ENCODE measurements around the gene D2HGDH.
A peak's percentile ranks its signal among the peaks of the same experiment; 100 is the strongest.
"Not testable (repeated sequence)": the region's sequence is repeated elsewhere in the genome, so short reads cannot be mapped to it uniquely, and the experiment has no call there.

The D2HGDH gene

DNA sequence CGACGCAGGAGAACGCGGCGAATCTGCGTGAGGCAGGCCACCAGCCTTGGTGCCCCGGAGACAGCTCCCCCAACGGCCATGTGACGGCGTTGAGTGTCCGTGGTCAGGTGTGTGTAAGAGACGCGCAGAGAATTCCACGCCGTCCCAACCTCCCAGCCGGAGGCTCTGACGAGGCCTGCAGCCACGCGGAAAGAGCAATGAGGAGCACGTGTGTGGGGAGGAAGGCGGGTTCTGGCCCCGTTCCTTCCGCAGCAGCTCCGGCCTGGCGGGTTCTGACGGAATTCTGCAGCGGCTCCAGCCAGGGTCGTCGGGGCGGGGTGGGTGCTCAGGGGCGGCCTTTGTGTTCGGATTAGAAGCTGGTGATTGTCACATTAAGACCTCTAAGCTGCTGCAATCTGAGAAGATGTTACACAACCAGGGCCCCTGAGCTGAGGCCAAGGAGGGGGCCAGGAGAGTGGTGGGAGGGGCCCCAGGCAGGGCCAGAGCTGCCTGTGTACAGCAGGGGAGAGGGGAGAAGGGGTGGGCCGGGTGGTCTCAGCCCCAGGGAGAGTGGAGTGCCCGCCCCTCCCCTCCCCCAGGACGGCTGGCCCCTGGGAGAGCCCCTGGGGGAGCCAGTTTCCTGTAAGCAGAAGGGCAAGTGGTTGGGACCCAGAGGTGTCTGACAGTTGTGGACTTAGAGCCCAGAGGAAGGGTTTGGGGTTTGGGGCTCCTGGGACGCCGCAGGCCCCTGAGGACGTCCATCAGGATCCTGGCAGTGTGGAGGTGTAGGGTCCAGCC, 37.0 kb downstream of the D2HGDH start:
- no peak for DNase-seq

DNA sequence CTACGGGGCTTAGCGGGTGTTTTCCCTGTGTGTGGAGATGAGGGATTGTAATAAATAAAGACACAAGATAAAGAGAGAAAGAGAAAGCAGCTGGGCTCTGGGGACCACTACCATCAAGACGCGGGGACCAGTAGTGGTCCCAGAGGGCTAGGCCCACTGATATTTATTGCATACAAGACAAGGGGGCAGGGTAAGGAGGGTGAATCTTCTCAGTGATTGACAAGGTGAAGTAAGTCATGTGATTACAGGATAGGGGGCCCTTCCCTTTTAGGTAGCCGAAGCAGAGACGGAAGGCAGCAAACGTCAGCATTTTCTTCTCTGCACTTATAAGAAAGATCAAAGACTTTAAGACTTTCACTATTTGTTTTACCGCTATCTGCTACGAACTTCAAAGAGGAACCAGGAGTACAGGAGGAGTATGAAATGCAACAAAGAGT, 37.7 kb downstream of the D2HGDH start:
- DNase-seq, result peak; percentile 14

DNA sequence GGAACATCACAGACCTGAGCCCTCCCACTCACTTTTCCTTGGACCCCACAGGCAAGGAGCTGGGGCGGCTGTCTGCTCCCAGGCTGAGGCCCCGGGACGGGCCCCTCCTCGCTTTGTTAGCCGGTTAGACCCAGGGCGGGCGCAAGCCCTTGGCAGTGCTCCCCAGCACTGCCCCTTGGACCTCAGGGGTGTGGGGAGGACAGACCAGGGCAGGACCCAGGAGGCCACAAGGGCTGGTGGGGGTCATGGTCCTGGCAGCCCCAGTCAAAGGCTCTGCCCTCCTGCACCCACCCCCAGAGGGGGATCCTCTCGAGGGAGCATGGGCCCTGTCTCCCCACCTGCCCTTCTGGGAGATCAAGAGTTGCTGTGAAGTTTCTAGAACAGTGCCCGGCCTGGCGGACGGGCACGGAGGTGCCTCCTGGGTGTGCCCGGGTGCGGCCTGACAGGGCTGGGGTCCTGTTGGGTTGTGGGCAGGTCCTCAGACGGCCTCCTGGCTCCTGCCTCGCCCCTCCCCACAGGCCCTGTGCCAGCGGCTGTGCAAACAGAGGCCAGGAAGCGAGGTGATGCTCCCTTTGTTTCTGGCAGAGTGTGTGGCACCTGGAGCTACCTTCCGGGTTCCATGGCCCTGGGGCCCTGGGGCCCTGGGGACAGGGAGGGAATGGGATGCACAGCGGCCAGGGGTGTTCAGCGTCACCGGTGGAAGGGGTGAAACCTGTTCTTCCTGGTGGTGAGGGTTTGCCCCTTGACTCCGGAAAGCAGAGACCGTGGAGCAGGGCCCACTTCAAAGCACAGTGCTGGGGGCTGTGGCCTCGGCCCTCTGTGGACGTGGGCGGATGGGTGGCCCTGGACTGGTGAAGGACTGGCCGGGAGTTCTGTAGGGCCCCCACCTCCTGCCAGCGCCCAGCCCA, 39.3 kb downstream of the D2HGDH start:
- no peak for DNase-seq

DNA sequence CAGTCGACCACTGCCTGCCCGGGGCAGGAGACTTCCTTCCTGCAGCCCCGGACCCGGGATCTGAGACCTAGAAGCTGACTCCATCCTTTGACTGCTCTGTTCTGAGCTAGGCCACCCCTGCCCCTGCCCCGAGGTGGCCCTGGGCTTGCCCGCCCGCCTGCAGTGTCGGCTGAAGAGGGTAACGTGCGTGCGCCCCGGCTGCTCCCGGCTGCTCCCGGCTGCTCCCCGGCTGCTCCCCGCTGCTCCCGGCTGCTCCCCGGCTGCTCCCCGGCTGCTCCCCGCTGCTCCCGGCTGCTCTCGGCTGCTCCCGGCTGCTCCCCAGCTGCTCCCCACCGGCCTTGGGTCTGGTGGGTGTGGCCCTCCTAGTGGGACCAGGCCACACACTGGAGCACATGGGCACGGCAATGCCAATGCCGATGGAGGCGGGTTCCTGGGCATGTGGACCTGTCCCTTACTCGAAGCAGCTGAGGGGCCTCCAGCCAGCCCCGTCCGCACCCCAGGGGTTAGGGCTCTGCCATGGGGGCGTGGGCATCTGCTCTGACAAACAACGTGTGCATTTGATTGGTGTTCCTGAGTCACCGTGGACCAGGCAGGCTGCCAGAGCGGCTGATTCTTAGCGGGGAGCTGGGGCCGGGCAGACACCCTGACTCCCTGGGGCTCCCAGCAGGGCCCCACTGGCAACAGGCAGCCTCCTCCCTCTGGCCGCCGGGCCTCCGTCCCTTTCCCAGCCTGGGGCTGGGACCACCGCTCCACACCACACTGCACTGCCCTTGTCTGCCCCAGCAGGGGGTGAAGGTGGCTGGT, 40.2 kb downstream of the D2HGDH start:
- DNase-seq, result no peak

DNA sequence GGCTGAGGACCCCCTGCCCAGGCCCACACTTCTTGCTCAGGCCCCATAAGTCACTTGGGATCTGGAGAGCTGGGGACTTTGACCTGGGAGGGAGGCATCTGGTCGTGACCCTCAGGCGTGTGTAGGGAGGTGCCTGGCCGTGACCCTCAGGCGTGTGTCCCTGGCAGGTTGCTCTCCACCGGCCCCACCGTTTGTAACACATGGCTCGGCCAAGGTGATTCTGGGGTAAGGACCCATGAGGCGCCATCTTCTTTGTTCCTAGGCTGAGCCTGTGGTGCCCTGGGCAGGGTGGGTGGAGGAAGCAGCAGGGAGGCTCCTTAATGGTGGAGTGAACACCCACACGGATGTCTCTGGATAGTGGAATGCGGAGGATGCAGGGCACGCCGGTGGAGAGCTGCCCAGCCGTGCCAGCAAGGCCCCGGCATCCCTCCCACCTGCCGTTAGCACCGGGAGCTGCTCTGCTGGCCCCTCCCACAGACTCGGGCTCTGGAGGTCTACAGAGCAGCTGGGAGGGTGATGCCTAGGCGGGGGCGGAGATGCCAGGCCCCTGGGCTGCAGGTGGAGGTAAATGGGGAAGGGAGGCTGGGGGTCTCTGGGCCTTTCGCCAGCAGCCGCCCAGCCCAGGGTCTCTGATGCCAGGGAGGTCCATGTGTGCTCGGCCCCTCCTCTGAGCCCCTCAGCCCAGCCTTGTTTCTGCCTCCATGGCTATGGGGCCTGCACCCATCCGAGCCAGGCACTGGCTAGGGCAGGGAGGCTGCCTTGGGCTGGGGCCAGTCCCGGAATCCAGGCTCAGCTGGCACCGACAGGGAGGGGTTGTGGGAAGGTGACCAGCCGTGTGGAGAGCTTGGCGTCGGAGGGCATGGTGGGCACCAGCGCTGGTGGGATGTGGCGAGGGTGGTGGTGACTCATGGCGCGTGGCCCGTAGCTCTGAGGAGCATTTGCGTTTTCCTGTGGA, 41.1 kb downstream of the D2HGDH start:
- DNase-seq, result no peak

DNA sequence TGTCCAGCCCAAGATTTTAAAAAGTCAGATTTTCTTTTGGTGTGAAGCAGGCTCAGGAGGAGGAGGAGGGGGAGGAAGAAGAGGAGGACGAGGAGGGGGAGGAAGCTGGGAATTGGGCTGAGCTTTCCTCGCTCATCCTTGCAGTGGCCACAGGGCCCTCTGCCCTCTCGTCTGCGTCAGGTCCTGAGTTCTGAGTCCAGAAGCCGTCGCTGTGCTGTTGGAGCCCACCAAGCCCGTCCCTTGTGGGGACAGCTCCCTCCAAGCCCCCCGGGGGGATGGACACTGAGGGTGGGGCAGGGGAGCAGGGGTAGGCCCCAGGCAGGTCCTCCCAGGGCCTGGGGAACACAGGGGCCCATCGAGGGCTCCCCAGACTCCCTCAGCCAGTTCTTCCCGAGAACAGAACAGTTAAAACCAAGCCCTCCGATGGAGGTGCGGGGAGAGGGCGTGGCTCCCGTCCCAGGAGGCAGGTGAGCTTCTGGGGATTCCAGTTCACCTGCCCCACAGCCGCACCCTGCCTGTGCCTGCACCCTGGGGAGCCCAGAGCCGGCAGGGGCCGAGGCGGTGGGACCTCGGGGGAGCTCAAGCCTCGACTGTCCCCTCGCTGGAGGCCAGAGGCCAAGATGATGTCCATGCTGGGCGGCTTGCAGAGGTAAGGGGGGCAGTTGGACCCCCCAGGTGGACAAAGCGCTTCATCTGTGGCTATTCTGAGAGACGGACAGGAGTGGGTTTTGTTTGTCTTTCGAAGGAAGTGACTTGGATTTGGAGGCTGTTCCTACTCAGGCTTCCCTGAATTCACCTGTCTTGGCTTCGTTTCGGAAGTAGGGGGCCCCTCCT, 42.1 kb downstream of the D2HGDH start, which contains the start of gene GAL3ST2:
GAL3ST2 (plus strand) TSS at position 487 of the 834 bp plus-strand sequence; CDS start at position 621, 134 bp downstream.
- DNase-seq, result no peak

DNA sequence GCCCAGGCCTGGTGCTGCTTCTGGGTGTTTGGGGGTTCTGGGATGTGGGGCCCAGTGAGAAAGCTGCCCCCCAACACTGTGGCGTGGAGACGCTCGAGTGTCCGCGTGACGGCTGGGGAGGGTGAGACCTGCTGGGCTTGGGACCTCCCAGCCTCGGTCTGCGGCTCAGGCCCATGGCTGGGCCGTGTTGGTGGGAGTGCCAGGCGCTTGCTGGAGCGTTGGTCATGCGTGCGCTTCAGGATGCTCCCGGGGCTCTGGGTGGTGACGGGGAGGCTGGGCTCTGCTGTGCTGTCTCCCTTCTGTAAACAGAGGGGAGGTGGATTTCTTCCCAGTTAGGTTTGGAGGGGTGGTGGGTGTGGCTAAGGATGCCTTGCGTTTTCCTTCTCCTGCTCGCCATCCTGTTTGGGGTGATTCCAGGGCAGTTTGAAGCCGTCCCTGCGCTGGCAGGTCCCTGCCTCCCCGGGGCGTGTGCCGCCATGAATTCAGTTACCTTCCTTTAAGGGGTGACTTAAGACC, 42.8 kb downstream of the D2HGDH start:
- no peak for DNase-seq

DNA sequence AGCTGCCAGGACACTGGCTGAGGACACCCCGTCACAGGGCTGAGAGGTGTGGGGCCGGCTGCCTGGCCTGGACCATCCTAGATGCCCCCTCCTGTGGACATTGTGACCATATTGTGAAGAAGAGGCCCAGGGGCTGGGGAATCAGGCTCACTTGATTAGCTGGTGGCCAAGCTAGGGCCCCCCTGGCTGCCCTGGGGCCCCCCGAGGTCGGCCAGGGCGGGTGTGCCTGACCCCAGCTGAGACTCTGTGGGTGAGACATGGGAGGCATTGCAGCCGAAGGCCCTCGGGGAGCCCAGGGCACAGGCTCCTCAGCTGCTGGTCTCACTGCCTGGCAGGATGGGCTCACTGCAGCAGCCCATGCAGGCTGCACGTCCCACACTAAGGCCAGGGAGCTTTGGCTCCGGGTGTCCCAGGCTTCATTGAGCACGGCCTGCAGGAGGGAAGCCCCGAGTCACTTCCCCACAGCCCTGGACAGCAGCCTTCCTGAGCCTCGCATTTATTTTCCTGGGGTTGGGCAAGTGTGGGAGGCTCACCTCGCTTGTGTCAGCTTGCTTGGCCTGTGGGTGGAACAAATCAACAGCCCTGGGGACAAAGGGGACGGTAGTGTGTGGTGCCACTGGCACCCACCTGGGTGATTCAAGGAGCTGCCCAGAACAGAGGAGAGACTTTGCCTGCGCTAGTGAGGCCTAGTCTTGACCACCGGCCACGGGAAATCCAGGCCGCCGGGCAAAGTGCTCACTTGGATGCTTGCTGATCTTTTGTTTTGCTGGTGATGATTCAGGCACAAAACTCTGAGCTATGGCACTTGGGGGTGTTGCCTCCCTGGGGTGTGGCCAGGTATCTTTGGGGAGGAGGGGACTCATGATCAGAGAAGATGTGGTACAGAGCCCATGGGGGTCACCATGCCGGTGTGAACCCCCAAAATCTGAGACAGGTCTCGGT, 43.5 kb downstream of the D2HGDH start:
- no peak for DNase-seq

DNA sequence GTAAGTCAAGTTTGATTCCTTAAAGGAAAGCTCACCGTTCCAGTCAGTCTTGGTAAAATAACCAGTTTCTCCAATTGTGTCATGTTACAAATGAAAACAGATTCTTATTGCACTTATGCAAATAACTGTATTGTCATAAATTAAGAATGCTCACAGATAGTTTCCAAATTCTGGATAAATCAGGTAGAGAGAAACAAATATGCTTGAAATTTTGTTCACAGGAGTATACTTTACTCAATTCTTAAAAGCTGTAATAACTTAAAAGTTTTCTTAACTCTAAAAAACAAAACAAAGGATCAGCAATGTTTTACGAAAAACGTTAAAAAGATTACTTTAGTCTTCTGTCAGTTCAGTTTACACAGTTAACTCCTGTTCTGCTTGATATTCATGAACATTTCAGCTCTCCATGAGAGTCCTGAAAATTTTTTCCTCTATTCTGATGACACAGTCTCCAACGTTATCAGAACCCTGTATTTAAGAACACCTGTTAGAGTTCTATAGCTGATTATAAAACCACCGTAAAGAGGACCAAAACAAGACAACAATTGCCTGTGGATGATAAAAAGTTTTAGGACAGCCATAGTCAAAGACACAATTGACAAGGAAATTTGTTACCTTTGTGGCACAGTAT, 46.6 kb downstream of the D2HGDH start:
- peak; percentile 9 for DNase-seq

DNA sequence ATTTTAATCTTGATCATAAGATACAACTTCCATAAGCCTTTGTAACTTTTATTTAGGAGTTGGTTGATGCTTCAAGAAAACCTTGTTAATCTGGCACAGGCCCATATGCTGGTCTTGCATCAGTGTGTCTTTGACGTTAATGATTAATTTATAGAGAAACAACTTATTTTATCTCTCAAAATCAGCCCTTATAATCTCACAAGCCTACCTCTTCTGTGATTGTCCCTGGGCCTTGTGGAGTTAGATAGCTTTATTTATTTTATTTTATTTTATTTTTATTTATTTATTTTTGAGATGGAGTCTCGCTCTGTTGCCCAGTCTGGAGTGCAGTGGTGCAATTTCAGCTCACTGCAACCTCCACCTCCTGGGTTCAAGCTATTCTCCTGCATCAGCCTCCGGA, 47.6 kb downstream of the D2HGDH start:
- not testable (repeated sequence) for DNase-seq

DNA sequence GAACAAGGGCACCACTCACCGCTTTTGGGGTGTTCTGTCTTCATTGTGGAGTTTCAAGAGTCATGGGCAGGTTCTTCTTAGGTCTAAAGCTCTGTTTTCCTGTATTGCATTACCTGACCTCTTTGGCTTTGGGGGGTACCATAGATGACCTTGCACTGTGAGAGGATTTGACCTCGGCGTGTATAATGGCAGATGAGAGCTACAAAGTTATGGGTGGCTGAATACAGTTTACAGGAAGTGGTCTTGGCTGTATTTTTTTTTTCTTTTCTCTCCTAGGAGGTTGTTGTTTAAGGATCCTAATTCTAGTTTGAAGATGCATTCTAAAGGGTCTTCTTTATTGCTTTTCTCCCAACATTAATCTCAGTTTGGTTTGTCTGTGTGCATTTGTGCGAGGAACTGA, 53.7 kb downstream of the D2HGDH start:
- no peak for DNase-seq

DNA sequence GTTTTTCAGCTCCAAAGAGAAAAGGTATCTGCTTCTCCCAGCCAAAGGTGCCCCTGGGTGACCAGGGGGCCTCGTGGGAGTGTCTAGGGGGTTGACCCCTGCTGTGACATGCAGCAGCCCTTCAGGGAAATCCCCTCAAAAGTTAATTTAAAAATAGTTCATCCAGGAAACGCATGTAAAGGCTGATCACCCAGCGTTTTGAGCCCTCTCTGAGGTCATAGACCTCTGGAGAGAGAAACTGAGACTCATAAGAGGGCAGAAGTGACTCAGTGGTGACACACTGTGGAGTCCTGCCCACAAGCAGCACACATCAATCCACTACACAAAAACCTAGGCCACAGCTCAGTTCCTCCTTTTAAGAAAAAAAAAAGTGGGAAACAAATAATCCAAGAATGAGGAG, 54.1 kb downstream of the D2HGDH start:
- no peak for DNase-seq

DNA sequence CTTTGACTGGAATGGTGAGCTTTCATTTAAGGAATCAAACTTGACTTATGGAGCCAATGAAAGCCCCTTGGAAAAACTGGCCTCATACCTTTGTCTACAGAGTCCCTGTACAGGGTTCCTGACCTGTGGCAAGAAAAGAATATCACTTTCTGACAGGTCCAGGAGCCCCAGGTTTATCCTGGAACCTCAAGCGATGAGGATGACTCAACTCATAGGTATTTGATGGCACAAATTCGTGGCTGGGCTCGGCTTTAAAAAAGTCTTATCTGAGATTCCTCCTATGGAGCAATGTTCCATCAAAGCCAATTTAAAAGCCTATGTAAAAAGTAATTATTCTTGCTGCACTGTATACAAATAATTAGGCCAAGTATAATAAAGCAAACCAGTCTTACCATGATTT, 57.0 kb downstream of the D2HGDH start:
- not testable (repeated sequence) for DNase-seq

DNA sequence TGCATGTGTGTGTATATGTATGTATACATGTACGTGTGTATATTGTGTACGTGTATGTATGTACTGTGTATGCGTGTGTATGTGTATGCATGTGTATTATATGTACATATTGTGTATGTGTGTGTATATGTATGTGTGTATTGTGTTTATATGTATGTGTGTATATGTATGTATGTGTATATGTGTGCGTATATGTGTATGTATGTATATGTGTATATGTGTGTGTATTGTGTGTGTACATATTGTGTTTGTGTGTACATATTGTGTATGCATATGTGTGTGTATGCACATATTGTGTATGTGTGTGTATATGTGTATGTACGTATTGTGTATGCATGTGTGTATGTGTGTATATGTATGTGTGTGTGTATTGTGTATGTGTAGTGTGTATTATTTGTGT, 59.0 kb downstream of the D2HGDH start:
- DNase-seq, result no peak

DNA sequence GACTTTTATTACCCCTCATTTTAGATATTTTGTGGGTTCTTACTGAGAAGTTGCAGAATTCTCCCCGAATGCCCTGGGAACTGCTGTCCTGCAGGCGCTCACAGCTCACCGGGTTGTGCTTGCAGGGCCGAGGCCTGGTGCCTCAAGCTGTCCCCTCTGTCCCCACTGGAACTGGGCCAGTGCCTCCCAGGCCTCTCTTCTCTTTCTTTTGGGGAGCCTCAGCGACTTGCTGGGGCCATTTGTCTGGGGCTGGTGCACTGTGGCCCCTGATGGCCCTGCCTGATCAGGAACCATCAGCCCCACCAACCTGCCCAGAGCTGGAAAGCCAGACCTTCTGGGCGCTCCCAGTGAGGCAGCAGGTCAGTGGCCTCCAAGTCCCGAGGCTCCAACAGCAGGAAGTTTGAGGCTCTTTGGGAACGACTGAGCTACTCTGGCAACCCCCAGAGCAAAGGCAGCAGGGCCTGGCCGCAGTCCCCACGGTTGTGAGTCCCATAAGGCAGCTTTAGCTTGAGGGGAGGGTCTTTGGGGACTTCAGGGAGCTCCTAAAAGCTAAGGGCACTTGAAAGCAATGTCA, 59.9 kb downstream of the D2HGDH start:
- DNase-seq, result no peak

DNA sequence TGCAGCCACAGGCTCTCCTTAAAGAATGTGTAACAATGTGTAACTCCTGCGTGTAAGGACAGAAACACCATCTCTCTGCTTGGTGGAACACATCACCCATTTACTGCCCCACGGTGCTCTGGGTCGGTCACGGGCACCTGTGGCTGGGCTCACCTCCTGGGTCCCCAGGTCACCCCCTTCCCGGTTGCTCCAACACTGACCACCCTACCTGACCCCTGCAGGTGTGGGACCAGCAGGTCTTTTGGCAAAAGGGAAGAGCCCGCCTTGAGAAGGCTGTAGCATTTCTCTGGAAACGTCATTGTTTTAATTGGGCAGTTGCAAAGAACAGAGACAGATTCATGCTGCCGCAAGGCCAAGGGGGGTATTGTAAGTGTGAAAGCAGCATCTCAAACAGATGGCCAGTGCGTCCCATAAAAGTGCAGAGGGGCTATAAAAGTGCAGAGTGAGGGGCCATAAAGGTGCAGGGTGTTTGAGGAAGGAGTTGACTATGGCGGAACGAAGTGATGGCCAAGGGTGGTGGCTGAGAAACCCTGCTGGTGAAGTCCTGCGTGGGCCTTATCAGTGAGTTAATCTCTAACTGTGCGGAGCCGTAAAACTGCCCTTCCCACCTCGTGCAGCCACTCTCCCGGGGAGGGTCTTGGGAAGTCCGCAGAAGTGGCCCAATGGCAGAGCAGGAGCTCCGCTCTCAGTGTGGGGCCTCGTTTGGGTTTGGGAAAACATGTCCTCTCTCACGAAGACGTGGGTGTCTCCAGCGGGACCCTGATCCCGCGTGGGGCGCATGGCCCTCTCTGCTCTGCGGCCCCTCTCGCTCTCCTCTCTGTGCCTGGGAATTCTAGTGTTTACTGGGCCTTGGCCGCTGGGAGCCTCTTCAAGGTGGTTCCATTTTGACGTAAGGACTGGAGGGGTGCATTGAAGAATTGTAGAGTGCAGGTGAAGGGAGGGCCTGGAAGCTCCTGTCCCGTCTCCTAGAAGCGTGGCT, 60.9 kb downstream of the D2HGDH start:
- DNase-seq, result no peak

DNA sequence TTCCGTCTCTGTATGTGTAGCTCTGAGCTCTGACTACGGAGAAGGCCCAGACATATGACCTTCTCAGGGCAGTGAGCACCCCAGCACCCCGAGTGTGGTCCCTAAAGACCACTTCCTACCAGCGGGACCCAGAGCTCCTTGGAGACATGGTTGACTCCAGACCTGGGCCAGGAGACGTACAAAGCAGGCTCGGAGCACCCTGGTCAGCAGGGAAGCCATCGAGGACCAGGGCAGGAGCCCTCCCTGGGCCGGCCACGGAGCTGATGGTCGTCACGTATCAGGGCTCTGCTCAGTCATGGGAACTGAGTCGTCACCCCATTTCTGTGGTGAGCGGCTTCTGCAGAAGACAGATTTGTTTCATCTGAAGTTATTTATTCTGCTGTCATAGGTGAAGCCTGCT, 61.8 kb downstream of the D2HGDH start:
- no peak for DNase-seq
